HCT116 (cell line): ENCODE measurements around the gene DEFB132. TPM values are rescaled to one million over a fixed set of nuclear protein-coding genes. Genes with fewer than 3 reads are reported as not detected.
"Not testable (repeated sequence)": the region's sequence is repeated elsewhere in the genome, so short reads cannot be mapped to it uniquely, and the experiment has no call there.

Experiments used
- ATAC-seq: fragments of 200-7000 bp; cut with Tn5 transposase; 2 replicates; pipeline ENCODE4 v1.9.1; 2020; ENCODE audit warnings: mild to moderate bottlenecking, moderate library complexity
- BruUV-seq: library from RNA; stranded (reverse); fragments of 400-500 nt; replicated peaks from 2 replicates; lab custom pipeline; 2021; lab: Mats Ljungman, UMichigan
- CTCF ChIA-PET: fragments of 300-600 bp; sonication (Branson Sonifier 250); formaldehyde crosslinking; loops from one replicate; lab custom pipeline; 2021; ENCODE audit warnings: antibody characterized with exemption; lab: Charles Lee
- POLR2A ChIA-PET: fragments of 300-600, 350-600 bp; sonication (Branson Sonifier 250); formaldehyde crosslinking; loops from one replicate; lab custom pipeline; 2021; ENCODE audit warnings: antibody characterized with exemption; lab: Charles Lee
- RAD21 ChIA-PET, 2 experiments: fragments of 300-600 bp; sonication (Branson Sonifier 250); formaldehyde crosslinking; loops; one replicate each; lab custom pipeline; 2023; ENCODE audit warnings: low total read pairs in 2 of 2; ENCODE audit not compliant: uncharacterized antibody in 2 of 2, unreplicated experiment in 2 of 2, low non-redundant PET in 1 of 2; lab: Charles Lee
- DNase-seq: peaks from one replicate; pipeline ENCODE4 v3.0.0-alpha.2; 2010; ENCODE audit warnings: low read depth, low spot score
- H2AFZ ChIP-seq: fragments of 200-600 bp; shearing (Covaris generic), sonication (generic); 2 replicates; pipeline ENCODE4 v1.6.1; 2017; ENCODE audit warnings: low read depth, mixed run types, mixed read lengths, antibody characterized with exemption, low read length; ENCODE audit not compliant: poor library complexity, severe bottlenecking
- H3K27ac ChIP-seq: 2 replicates; pipeline ENCODE4 v1.5.1; 2012; ENCODE audit warnings: low read depth, low read length
- H3K27me3 ChIP-seq: fragments of 200-600 bp; sonication (generic); 2 replicates; pipeline ENCODE4 v1.6.1; 2016; ENCODE audit warnings: mixed run types, low read length, mixed read lengths; ENCODE audit not compliant: insufficient read depth
- H3K36me3 ChIP-seq, 2 experiments: fragments of 200-500 bp in 1 of 2; fragments of 200-600 bp in 1 of 2; sonication (Bioruptor generic) in 1 of 2; sonication (generic) in 1 of 2; 2 replicates each; pipeline versions ENCODE4 v1.5.1 to v1.6.1; 2014 to 2016; ENCODE audit warnings: low read length in 2 of 2, inconsistent platforms in 1 of 2, mixed read lengths in 1 of 2, mixed run types in 1 of 2; ENCODE audit not compliant: insufficient read depth in 2 of 2, control insufficient read depth in 1 of 2
- H3K4me1 ChIP-seq, 2 experiments: fragments of 200-600 bp in 1 of 2; sonication (generic) in 1 of 2; 2 replicates each; pipeline versions ENCODE4 v1.5.1 to v1.6.1; 2012 to 2017; ENCODE audit warnings: low read length in 2 of 2, inconsistent platforms in 1 of 2, mild to moderate bottlenecking in 1 of 2, mixed read lengths in 1 of 2, mixed run types in 1 of 2, moderate library complexity in 1 of 2; ENCODE audit not compliant: insufficient read depth in 2 of 2, control insufficient read depth in 1 of 2
- H3K4me2 ChIP-seq: fragments of 200-600 bp; sonication (generic); 2 replicates; pipeline ENCODE4 v1.6.1; 2017; ENCODE audit warnings: mixed run types, low read length, mixed read lengths
- H3K4me3 ChIP-seq, 2 experiments: fragments of 200-600 bp in 1 of 2; sonication (generic) in 1 of 2; replicated peaks in 1 of 2; 2 replicates each; pipeline ENCODE4 v1.5.1; 2011 to 2016; ENCODE audit warnings: low read length in 2 of 2, control low read depth in 1 of 2, low read depth in 1 of 2, mild to moderate bottlenecking in 1 of 2, mixed read lengths in 1 of 2, mixed run types in 1 of 2
- H3K79me2 ChIP-seq: fragments of 200-600 bp; sonication (generic); 2 replicates; pipeline ENCODE4 v1.6.1; 2017; ENCODE audit warnings: mild to moderate bottlenecking, mixed run types, low read length, moderate library complexity, mixed read lengths; ENCODE audit not compliant: insufficient read depth
- H3K9ac ChIP-seq: fragments of 200-600 bp; sonication (generic); 2 replicates; pipeline ENCODE4 v1.6.1; 2016; ENCODE audit warnings: low read length, mixed read lengths
- H3K9me2 ChIP-seq: fragments of 200-600 bp; sonication (generic), shearing (Covaris generic); 2 replicates; pipeline ENCODE4 v1.6.1; 2017; ENCODE audit warnings: mixed run types, mild to moderate bottlenecking, moderate library complexity; ENCODE audit not compliant: insufficient read depth
- H3K9me3 ChIP-seq, 2 experiments: fragments of 200-500 bp in 1 of 2; fragments of 200-600 bp in 1 of 2; sonication (Bioruptor generic) in 1 of 2; sonication (generic) in 1 of 2; 2 replicates each; pipeline ENCODE4 v1.6.1; 2014 to 2017; ENCODE audit warnings: low read length in 2 of 2, mixed read lengths in 2 of 2, inconsistent platforms in 1 of 2, low read depth in 1 of 2, mild to moderate bottlenecking in 1 of 2, mixed run types in 1 of 2, moderate library complexity in 1 of 2; ENCODE audit not compliant: control insufficient read depth in 1 of 2, insufficient read depth in 1 of 2
- H4K20me1 ChIP-seq: fragments of 200-600 bp; sonication (generic), shearing (Covaris generic); 2 replicates; pipeline ENCODE4 v1.6.1; 2017; ENCODE audit warnings: mixed run types, mild to moderate bottlenecking, moderate library complexity; ENCODE audit not compliant: insufficient read depth
- JUND ChIP-seq: IDR thresholded peaks from 2 replicates; pipeline ENCODE4 v1.6.1; 2012
- POLR2AphosphoS5 ChIP-seq: IDR thresholded peaks from 2 replicates; pipeline ENCODE4 v1.6.1; 2011; ENCODE audit warnings: mild to moderate bottlenecking, low read depth, low read length, moderate library complexity
- intact Hi-C: fragments of 100-400 bp; cut with micrococcal nuclease; formaldehyde crosslinking; loops from 2 replicates; pipeline ENCODE4 v1.10.0; 2022
- total RNA-seq: library from RNA; stranded (reverse); gene quantifications from one replicate; pipeline ENCODE4 v1.2.1, GENCODE V29; 2021; ENCODE audit not compliant: unreplicated experiment
- TF ChIP-seq, protein P1 (sequence below): IDR thresholded peaks from 2 replicates; pipeline ENCODE4 v1.6.1; 2012; ENCODE audit warnings: low read depth

Gene DEFB132
- total RNA-seq, 1 experiment from 2014 or later = not detected

- no peaks in the 10 kb centered on the region for H3K9me3 ChIP-seq
- H3K4me3 ChIP-seq = no peak overlapping the region
- no peak overlapping the region for H3K4me2 ChIP-seq
- DNase-seq (no peak), ATAC-seq (no peak)
- peaks cover 17% of the 10 kb centered on the region; the same call in 1 of the 2 replicates for H3K27me3 ChIP-seq
- no peaks in the 10 kb centered on the region for H4K20me1 ChIP-seq
- H2AFZ ChIP-seq = no peak overlapping the region
- TF ChIP-seq POLR2AphosphoS5 = no peak
- no peak for TF ChIP-seq JUND
- TF ChIP-seq, protein P1, sequence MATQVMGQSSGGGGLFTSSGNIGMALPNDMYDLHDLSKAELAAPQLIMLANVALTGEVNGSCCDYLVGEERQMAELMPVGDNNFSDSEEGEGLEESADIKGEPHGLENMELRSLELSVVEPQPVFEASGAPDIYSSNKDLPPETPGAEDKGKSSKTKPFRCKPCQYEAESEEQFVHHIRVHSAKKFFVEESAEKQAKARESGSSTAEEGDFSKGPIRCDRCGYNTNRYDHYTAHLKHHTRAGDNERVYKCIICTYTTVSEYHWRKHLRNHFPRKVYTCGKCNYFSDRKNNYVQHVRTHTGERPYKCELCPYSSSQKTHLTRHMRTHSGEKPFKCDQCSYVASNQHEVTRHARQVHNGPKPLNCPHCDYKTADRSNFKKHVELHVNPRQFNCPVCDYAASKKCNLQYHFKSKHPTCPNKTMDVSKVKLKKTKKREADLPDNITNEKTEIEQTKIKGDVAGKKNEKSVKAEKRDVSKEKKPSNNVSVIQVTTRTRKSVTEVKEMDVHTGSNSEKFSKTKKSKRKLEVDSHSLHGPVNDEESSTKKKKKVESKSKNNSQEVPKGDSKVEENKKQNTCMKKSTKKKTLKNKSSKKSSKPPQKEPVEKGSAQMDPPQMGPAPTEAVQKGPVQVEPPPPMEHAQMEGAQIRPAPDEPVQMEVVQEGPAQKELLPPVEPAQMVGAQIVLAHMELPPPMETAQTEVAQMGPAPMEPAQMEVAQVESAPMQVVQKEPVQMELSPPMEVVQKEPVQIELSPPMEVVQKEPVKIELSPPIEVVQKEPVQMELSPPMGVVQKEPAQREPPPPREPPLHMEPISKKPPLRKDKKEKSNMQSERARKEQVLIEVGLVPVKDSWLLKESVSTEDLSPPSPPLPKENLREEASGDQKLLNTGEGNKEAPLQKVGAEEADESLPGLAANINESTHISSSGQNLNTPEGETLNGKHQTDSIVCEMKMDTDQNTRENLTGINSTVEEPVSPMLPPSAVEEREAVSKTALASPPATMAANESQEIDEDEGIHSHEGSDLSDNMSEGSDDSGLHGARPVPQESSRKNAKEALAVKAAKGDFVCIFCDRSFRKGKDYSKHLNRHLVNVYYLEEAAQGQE = no peak
- no peak overlapping the region for H3K9ac ChIP-seq
- intact Hi-C loops = no loop called here
- RAD21 ChIA-PET = no interaction called here
- no peaks in the 10 kb centered on the region for H3K79me2 ChIP-seq
- H3K36me3 ChIP-seq = no peaks in the 10 kb centered on the region
- POLR2A ChIA-PET = no interaction called here
- CTCF ChIA-PET = interaction anchor here (0.7 kb wide), 1 partner anchor 540 kb away, joined by 5 read pairs; no protein-coding TSS in a partner anchor
- no peak overlapping the region for H3K27ac ChIP-seq
- no peaks in the 10 kb centered on the region for H3K4me1 ChIP-seq
- BruUV-seq = no TSS peak
- H3K9me2 ChIP-seq = no peaks in the 10 kb centered on the region
Observed at GRCh38 chr20:221258-221830, 36.2 kb upstream of the DEFB132 start.

- H3K4me2 ChIP-seq, H4K20me1 ChIP-seq, H3K4me1 ChIP-seq, H3K9me2 ChIP-seq, H3K27me3 ChIP-seq, H3K9me3 ChIP-seq, H3K9ac ChIP-seq, BruUV-seq, H3K36me3 ChIP-seq, H2AFZ ChIP-seq, ATAC-seq, CTCF ChIA-PET, RAD21 ChIA-PET, H3K4me3 ChIP-seq, intact Hi-C loops, H3K79me2 ChIP-seq, H3K27ac ChIP-seq, POLR2A ChIA-PET, DNase-seq: not testable (repeated sequence)
Observed at GRCh38 chr20:225879-226278, 31.6 kb upstream of the DEFB132 start.
